Astrocyte (in vitro differentiated cells and primary cell): ENCODE measurements around the gene GDPD1.

Experiments
- EZH2 ChIP-seq: IDR thresholded peaks from 2 replicates; pipeline ENCODE4 v1.6.1; 2012; ENCODE audit warnings: mild to moderate bottlenecking, low read length, inconsistent platforms; ENCODE audit not compliant: insufficient read depth
- TF ChIP-seq, protein P1 (sequence below): IDR thresholded peaks from 2 replicates; pipeline ENCODE4 v1.5.1; 2011; ENCODE audit warnings: low read depth, mild to moderate bottlenecking, inconsistent platforms, low read length, moderate library complexity; ENCODE audit not compliant: insufficient read depth

DNA sequence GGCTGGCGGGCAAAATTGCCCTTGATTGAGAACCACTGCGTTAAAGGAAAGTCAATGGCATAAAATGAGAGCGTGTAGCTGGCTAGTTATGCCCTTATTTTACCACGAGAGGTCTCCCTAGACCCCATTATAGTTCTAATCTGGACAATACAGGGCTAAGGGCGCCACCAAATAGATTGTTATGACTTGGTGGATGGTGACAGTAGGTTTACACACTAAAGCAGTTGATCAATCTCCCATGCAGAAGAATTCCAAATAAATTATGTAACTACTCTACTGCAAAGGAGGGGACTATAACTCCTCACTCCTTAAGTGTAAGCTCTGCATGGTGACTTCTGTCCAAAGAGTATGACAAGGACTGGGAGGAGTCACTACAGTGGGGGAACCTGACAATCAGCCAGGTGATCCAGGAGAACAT is 90.7 kb downstream of the GDPD1 start:
- TF ChIP-seq, protein P1, sequence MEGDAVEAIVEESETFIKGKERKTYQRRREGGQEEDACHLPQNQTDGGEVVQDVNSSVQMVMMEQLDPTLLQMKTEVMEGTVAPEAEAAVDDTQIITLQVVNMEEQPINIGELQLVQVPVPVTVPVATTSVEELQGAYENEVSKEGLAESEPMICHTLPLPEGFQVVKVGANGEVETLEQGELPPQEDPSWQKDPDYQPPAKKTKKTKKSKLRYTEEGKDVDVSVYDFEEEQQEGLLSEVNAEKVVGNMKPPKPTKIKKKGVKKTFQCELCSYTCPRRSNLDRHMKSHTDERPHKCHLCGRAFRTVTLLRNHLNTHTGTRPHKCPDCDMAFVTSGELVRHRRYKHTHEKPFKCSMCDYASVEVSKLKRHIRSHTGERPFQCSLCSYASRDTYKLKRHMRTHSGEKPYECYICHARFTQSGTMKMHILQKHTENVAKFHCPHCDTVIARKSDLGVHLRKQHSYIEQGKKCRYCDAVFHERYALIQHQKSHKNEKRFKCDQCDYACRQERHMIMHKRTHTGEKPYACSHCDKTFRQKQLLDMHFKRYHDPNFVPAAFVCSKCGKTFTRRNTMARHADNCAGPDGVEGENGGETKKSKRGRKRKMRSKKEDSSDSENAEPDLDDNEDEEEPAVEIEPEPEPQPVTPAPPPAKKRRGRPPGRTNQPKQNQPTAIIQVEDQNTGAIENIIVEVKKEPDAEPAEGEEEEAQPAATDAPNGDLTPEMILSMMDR = peak; percentile 85
- TF ChIP-seq EZH2 = no peak
